ENCODE results near the gene CLTC.

Gene CLTC

GRCh38 chr17:59684967-59685366, 65.3 kb downstream of the CLTC start:
- DNase-seq (ENCODE audit: low spot score): no peak

- no peak for DNase-seq (ENCODE audit: low spot score)
Observed at GRCh38 chr17:59688008-59688407, 68.3 kb downstream of the CLTC start.

GRCh38 chr17:59688496-59688895, 68.8 kb downstream of the CLTC start:
- no peak for DNase-seq (ENCODE audit: low spot score)

GRCh38 chr17:59693582-59693981, 73.9 kb downstream of the CLTC start:
- no peak for DNase-seq (ENCODE audit: low spot score)

GRCh38 chr17:59694344-59694743, 74.6 kb downstream of the CLTC start:
- no peak for DNase-seq (ENCODE audit: low spot score)

- DNase-seq (ENCODE audit: low spot score): no peak
Observed at GRCh38 chr17:59695945-59696681, 76.4 kb downstream of the CLTC start.

- no peak for DNase-seq (ENCODE audit: low spot score)
Observed at GRCh38 chr17:59696682-59697277, 77.1 kb downstream of the CLTC start.

- DNase-seq (ENCODE audit: low spot score): no peak
Observed at GRCh38 chr17:59698143-59698542, 78.4 kb downstream of the CLTC start.

GRCh38 chr17:59699218-59699617, 79.5 kb downstream of the CLTC start:
- DNase-seq (ENCODE audit: low spot score): no peak

GRCh38 chr17:59699786-59700185, 80.1 kb downstream of the CLTC start:
- DNase-seq (ENCODE audit: low spot score): no peak

GRCh38 chr17:59702304-59702703, 82.6 kb downstream of the CLTC start:
- no peak for DNase-seq (ENCODE audit: low spot score)

GRCh38 chr17:59707149-59707970, 87.7 kb downstream of the CLTC start, which contains the start of the genes PTRH2 and VMP1:
Gene PTRH2, minus strand, starts transcription at chr17:59707430. Its CDS starts 9,452 bp downstream, at chr17:59697978.
Gene VMP1, plus strand, starts transcription at chr17:59707654. Its CDS starts 23,793 bp downstream, at chr17:59731447.
- peak; percentile 92 for DNase-seq (ENCODE audit: low spot score)

- DNase-seq (ENCODE audit: low spot score): no peak
Observed at GRCh38 chr17:59707971-59708430, 88.3 kb downstream of the CLTC start.

- no peak for DNase-seq (ENCODE audit: low spot score)
Observed at GRCh38 chr17:59711936-59712335, 92.2 kb downstream of the CLTC start.

GRCh38 chr17:59712862-59713261, 93.2 kb downstream of the CLTC start:
- no peak for DNase-seq (ENCODE audit: low spot score)

GRCh38 chr17:59714255-59714654, 94.6 kb downstream of the CLTC start:
- no peak for DNase-seq (ENCODE audit: low spot score)

- no peak for DNase-seq (ENCODE audit: low spot score)
Observed at GRCh38 chr17:59716427-59716826, 96.7 kb downstream of the CLTC start.

GRCh38 chr17:59719526-59719925, 99.8 kb downstream of the CLTC start:
- DNase-seq (ENCODE audit: low spot score): no peak

GRCh38 chr17:59722623-59723022, 102.9 kb downstream of the CLTC start:
- no peak for DNase-seq (ENCODE audit: low spot score)

- no peak for DNase-seq (ENCODE audit: low spot score)
Observed at GRCh38 chr17:59723041-59723440, 103.3 kb downstream of the CLTC start.

GRCh38 chr17:59723607-59724006, 103.9 kb downstream of the CLTC start:
- no peak for DNase-seq (ENCODE audit: low spot score)

GRCh38 chr17:59725691-59726090, 106.0 kb downstream of the CLTC start:
- no peak for DNase-seq (ENCODE audit: low spot score)

Measured in CD4-positive, alpha-beta T cell treated with Interleukin-2 at 100 ng/mL for 4 hours (primary cell).